Dermis microvascular lymphatic vessel endothelial cell (primary cell): Measurements from ENCODE around the gene MYO9B. TPM values are rescaled to one million over a fixed set of nuclear protein-coding genes. Genes with fewer than 3 reads are reported as not detected.
"Not testable (repeated sequence)": the region's sequence is repeated elsewhere in the genome, so short reads cannot be mapped to it uniquely, and the experiment has no call there.

ENCODE experiments used
- DNase-seq, 2 donors: peaks; one replicate each; pipeline versions ENCODE4 v3.0.0 to v3.0.0-alpha.2; 2010; ENCODE audit warnings: low read depth in 2 of 2
- total RNA-seq: library from RNA; depleted of rRNA; stranded (reverse); fragments of >200 nt; gene quantifications from 2 replicates; pipeline ENCODE4 v1.2.1, GENCODE V29; 2014

Gene MYO9B
- total RNA-seq, 1 donor from 2014 or later, result 27.1 TPM

- DNase-seq, result no peak
These were observed 105.6 kb downstream of the MYO9B start for GRCh38 chr19:17180997-17181702.

DNA sequence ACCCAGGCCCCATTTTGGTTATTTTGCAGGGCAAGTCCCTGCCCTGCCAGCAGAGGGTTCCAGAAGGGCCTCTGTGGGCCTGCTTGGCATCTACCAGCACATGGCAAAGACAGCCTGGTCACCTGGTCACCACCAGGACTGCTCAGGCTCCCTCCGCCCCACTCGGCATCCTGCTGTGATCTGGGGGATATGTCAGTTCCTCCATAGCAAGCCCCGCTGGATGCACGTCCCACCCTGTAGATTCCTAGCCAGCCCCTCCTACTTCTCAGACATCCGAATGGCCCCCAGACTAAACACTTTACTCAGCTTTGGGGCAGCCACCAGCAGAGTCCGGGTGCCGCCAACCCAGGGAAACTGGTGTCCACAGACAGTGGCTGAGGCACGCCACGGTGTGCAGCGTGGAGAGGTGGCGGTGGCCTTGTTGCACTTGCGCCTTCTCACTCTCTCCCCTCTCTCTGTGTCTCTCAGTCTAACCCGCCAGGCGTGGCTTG is 107.7 kb downstream of the MYO9B start:
- no peak for DNase-seq

GRCh38 chr19:17183858-17184321 is 108.3 kb downstream of the MYO9B start:
- no peak for DNase-seq

DNA sequence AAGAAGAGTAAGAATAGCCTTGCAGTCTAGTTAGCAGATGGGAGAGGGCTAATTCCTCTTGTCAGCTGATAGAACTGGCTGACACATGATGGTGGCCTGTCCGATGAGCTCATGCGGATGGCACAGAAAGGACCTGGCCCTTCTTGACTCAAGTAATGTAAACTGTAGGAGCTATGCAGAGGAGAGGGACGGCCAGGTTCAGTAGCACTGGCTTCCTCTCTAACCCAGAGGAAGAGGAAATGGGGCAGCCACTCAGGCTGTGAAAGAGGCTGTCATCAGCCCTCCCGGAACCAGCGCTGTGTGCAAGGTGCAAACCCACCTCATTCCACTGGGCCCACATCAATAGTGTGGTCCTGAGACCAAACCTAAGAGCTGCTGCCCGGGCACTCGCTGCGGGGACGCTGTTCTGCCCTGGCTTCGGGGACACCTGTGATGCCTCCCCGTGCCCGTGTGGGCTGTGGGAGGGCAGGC is 108.8 kb downstream of the MYO9B start:
- DNase-seq, result no peak

DNA sequence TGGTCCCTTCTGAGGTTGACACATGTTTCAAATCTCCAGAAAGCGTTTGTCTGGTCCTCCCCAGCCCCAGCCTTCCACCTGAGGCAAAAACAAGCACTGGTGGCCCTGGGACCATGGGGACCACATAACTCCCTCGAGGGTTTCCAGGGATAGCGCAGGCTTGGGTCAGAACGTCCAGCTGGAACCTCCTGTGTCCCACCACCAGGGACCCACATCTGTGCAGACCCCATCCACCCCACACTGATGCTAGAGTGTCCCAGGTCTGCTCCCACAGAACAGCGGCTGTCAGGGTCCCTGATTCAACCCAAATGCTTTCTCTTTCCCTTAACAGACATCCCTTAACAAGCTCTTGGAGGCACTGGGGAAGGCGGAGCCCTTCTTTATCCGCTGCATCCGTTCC is 110.0 kb downstream of the MYO9B start:
- no peak for DNase-seq

GRCh38 chr19:17191736-17192135 is 116.2 kb downstream of the MYO9B start:
- DNase-seq, result not testable (repeated sequence)

GRCh38 chr19:17192751-17193150 is 117.2 kb downstream of the MYO9B start:
- no peak for DNase-seq

GRCh38 chr19:17194608-17195007 is 119.0 kb downstream of the MYO9B start:
- DNase-seq, result no peak

DNA sequence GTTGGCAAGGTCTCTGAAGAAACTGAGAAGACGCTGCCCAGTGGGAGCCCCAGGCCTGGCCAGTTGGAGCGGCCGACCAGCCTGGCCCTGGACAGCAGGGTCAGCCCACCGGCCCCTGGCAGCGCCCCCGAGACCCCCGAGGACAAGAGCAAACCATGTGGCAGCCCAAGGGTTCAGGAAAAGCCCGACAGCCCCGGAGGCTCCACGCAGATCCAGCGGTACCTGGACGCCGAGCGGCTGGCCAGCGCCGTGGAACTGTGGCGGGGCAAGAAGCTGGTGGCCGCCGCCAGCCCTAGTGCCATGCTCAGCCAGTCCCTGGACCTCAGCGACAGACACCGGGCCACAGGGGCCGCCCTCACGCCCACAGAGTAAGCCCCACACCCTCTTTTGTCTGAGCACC is 119.5 kb downstream of the MYO9B start:
- no peak for DNase-seq

GRCh38 chr19:17196610-17197009 is 121.0 kb downstream of the MYO9B start:
- no peak for DNase-seq

GRCh38 chr19:17197666-17198065 is 122.1 kb downstream of the MYO9B start:
- DNase-seq, result no peak

GRCh38 chr19:17200408-17201079 is 125.0 kb downstream of the MYO9B start:
- no peak for DNase-seq

DNA sequence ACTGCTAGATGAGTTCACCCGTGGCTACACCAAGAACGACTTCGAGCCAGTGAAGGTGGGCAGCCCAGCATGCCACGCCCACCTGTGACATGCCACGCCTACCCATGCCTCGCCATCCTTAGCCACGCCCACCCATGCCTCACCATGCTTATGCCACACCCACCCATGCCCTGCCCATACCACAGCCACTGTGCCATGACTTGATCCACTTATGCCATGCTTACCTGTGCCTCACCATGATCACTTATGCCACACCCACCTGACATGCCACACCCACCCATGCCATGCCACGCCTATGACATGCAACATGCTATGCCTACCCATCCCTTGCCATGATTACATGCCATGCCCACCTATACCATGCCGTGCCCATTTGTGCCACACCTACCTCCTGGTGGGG is 126.7 kb downstream of the MYO9B start:
- DNase-seq, result peak in 1 of 2 donors; percentile 31

- no peak for DNase-seq
These were observed 127.1 kb downstream of the MYO9B start for GRCh38 chr19:17202713-17203112.

- DNase-seq, result peak; percentile 52 to 73
These were observed 129.9 kb downstream of the MYO9B start for GRCh38 chr19:17205237-17206140.

GRCh38 chr19:17206736-17207581 is 131.4 kb downstream of the MYO9B start:
- no peak for DNase-seq

DNA sequence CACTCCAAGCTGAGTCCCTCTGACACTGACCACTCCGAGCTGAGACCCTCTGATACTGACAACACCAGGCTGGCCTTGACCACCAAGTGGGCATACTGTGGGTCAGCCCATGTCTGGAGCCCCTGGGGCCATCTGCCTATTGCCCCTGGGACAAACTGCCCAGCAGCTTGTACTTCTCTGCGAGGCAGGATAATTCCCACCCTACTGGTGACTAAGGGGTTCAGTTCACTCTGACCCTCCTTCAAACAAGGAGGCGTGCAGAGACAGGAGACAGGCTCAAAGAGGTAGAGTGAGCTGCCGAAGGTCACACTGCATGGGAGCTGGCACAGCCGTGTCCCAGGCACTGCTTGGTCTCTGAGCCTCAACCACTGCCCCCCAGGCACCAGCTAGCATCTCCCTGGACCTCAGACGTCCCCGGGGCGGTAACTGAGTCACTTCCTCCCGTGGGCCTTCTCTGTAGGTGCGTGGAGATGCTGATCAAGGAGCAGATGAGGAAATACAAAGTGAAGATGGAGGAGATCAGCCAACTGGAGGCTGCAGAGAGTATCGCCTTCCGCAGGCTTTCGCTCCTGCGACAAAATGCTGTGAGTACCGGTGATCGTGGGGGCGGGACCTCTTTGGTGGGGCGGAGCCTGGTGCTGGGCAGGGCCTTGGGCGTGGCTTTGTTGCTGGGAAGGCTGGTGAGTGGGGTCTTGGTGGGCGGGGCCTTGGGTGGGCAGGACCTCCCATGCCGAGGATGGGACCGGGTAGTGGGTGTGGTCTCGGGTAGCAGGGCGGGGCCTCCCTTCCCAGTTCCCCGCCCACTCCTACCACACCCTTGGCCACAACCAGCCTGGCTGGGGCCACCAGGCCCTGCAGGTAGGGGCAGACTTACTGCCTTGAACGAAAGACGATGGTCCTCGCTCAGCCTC is 133.8 kb downstream of the MYO9B start:
- peak in 1 of 2 donors; percentile 62 for DNase-seq

DNA sequence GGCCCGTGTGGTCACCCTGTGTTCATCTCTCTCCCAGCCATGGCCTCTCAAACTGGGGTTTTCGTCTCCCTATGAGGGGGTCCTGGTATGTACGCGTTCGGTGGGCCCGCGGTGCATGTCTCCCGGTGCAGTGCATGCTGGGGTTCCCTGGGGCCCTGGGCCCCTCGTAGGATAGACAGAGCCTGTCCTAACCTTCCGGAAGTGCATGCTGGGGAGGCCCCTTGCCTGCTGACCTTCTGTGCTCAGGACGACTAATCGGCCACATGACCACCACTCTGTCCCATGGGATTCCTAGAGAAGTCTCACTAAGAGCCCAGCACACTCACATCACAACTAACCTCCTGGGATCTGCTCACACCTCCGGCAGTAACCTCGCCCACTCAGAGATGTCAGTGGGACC is 134.7 kb downstream of the MYO9B start:
- DNase-seq, result no peak

DNA sequence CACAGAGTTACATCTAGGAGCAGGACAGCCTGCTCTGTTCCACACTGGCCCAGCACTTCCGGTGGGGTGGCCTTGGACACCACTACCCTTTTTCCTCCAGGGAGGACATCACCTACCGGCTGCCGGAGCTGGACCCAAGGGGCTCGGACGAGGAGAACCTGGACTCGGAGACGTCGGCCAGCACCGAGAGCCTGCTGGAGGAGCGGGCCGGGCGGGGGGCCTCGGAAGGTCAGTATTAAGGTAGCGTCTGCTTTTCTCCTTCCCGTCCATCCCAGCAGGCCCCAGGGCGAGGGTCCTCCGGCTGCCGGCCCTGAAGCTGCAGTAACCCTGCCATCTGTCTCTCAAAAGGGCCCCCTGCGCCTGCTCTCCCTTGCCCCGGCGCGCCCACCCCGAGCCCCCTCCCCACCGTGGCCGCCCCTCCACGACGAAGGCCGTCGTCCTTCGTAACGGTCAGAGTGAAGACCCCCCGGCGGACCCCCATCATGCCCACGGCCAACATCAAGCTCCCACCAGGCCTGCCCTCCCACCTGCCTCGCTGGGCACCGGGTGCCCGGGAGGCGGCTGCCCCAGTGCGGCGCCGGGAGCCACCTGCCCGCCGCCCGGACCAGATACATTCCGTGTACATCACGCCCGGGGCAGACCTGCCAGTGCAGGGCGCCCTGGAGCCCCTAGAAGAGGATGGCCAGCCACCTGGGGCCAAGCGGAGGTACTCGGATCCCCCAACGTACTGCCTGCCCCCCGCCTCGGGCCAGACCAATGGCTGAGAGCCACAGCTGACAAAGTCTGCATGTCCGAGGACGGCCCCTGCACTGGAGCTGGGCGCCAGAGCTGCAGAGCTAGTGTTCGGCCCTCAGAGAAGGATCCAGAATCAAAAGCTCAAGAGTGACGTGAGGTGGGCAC is 136.2 kb downstream of the MYO9B start:
- no peak for DNase-seq
